ENCODE data around the gene PF4V1. TPM values are rescaled to one million over a fixed set of nuclear protein-coding genes. Genes with fewer than 3 reads are reported as not detected.
A peak's percentile ranks its signal among the peaks of the same experiment; 100 is the strongest.

PF4V1 gene
- total RNA-seq, 2 donors from 2014 or later = not detected

GRCh38 chr4:73836373-73837279 is 16.5 kb upstream of the PF4V1 start, which contains the start of gene CXCL6:
TSS of gene CXCL6 (plus strand) at chr4:73836678. CDS start at chr4:73836751, 73 bp downstream.
- H3K9me3 Mint-ChIP-seq = no peaks in the 10 kb centered on the region
- peak within 1 kb of the TSS in 1 of 2 donors; percentile 63 for H3K4me3 Mint-ChIP-seq
- DNase-seq = no peak

GRCh38 chr4:73839071-73839470 is 14.0 kb upstream of the PF4V1 start:
- Mint-ChIP-seq H3K36me3 (ENCODE audit: insufficient read depth in 2 of 2) (peaks cover 0 to 4% of the 10 kb centered on the region in 2 donors), H3K27me3 (ENCODE audit: low read depth) (peaks cover 30% of the 10 kb centered on the region), H3K27ac (no peak overlapping the region), H3K4me3 (no peak overlapping the region), H3K9me3 (no peaks in the 10 kb centered on the region), H3K4me1 (ENCODE audit: low read depth) (peaks cover 4% of the 10 kb centered on the region)
- DNase-seq = no peak
- no peak for ATAC-seq (replicated peaks in 1 of 2)

More at GRCh38 chr4:73836373-73837279, 16.5 kb upstream of the PF4V1 start, which contains the start of gene CXCL6:
- H3K36me3 Mint-ChIP-seq (ENCODE audit: insufficient read depth in 2 of 2) = peaks cover 0 to 4% of the 10 kb centered on the region in 2 donors
- H3K27me3 Mint-ChIP-seq (ENCODE audit: low read depth) = peaks cover 30% of the 10 kb centered on the region
- ATAC-seq (replicated peaks in 1 of 2) = no peak
- peaks cover 4% of the 10 kb centered on the region for H3K4me1 Mint-ChIP-seq (ENCODE audit: low read depth)
- H3K27ac Mint-ChIP-seq = no peak within 1 kb of the TSS

GRCh38 chr4:73839715-73840114 is 13.4 kb upstream of the PF4V1 start:
- no peaks in the 10 kb centered on the region for H3K9me3 Mint-ChIP-seq
- DNase-seq (no peak), ATAC-seq (replicated peaks in 1 of 2) (no peak)
- peaks cover 4% of the 10 kb centered on the region for H3K4me1 Mint-ChIP-seq (ENCODE audit: low read depth)
- peaks cover 30% of the 10 kb centered on the region for H3K27me3 Mint-ChIP-seq (ENCODE audit: low read depth)
- no peak overlapping the region for H3K27ac Mint-ChIP-seq
- peaks cover 0 to 4% of the 10 kb centered on the region in 2 donors for H3K36me3 Mint-ChIP-seq (ENCODE audit: insufficient read depth in 2 of 2)
- no peak overlapping the region for H3K4me3 Mint-ChIP-seq

GRCh38 chr4:73841243-73841925 is 11.7 kb upstream of the PF4V1 start:
- DNase-seq = no peak
- no peak for ATAC-seq (replicated peaks in 1 of 2)
- H3K9me3 Mint-ChIP-seq = no peaks in the 10 kb centered on the region
- H3K4me1 Mint-ChIP-seq (ENCODE audit: low read depth) = peaks cover 4% of the 10 kb centered on the region
- no peak overlapping the region for H3K4me3 Mint-ChIP-seq
- peaks cover 0 to 4% of the 10 kb centered on the region in 2 donors for H3K36me3 Mint-ChIP-seq (ENCODE audit: insufficient read depth in 2 of 2)
- H3K27ac Mint-ChIP-seq = no peak overlapping the region
- H3K27me3 Mint-ChIP-seq (ENCODE audit: low read depth) = peaks cover 30% of the 10 kb centered on the region

- ATAC-seq (replicated peaks in 1 of 2) (no peak), DNase-seq (no peak)
- Mint-ChIP-seq H3K27ac (no peak overlapping the region), H3K4me3 (no peak overlapping the region), H3K9me3 (no peaks in the 10 kb centered on the region), H3K36me3 (ENCODE audit: insufficient read depth in 2 of 2) (no peaks in the 10 kb centered on the region), H3K4me1 (ENCODE audit: low read depth) (no peaks in the 10 kb centered on the region), H3K27me3 (ENCODE audit: low read depth) (peaks cover 16% of the 10 kb centered on the region)
Measured at GRCh38 chr4:73842696-73843095, 10.4 kb upstream of the PF4V1 start.

GRCh38 chr4:73843369-73843768 is 9.7 kb upstream of the PF4V1 start:
- H3K27ac Mint-ChIP-seq = no peak overlapping the region
- DNase-seq (no peak), ATAC-seq (replicated peaks in 1 of 2) (no peak)
- H3K4me3 Mint-ChIP-seq = no peak overlapping the region
- no peaks in the 10 kb centered on the region for H3K4me1 Mint-ChIP-seq (ENCODE audit: low read depth)
- no peaks in the 10 kb centered on the region for H3K36me3 Mint-ChIP-seq (ENCODE audit: insufficient read depth in 2 of 2)
- peaks cover 15% of the 10 kb centered on the region for H3K27me3 Mint-ChIP-seq (ENCODE audit: low read depth)
- H3K9me3 Mint-ChIP-seq = no peaks in the 10 kb centered on the region

GRCh38 chr4:73844345-73844744 is 8.8 kb upstream of the PF4V1 start:
- Mint-ChIP-seq H3K36me3 (ENCODE audit: insufficient read depth in 2 of 2) (no peaks in the 10 kb centered on the region), H3K27ac (no peak overlapping the region), H3K4me1 (ENCODE audit: low read depth) (no peaks in the 10 kb centered on the region), H3K27me3 (ENCODE audit: low read depth) (peaks cover 5% of the 10 kb centered on the region), H3K4me3 (no peak overlapping the region), H3K9me3 (no peaks in the 10 kb centered on the region)
- DNase-seq (no peak), ATAC-seq (replicated peaks in 1 of 2) (no peak)

- ATAC-seq (replicated peaks in 1 of 2) (no peak), DNase-seq (no peak)
- H3K27me3 Mint-ChIP-seq (ENCODE audit: low read depth) = peaks cover under 1% of the 10 kb centered on the region
- no peak overlapping the region for H3K4me3 Mint-ChIP-seq
- no peaks in the 10 kb centered on the region for H3K36me3 Mint-ChIP-seq (ENCODE audit: insufficient read depth in 2 of 2)
- no peaks in the 10 kb centered on the region for H3K4me1 Mint-ChIP-seq (ENCODE audit: low read depth)
- no peaks in the 10 kb centered on the region for H3K9me3 Mint-ChIP-seq
- H3K27ac Mint-ChIP-seq = no peak overlapping the region
Measured at GRCh38 chr4:73844806-73845205, 8.3 kb upstream of the PF4V1 start.

- DNase-seq (no peak), ATAC-seq (replicated peaks in 1 of 2) (no peak)
- Mint-ChIP-seq H3K9me3 (no peaks in the 10 kb centered on the region), H3K27ac (no peak overlapping the region), H3K36me3 (ENCODE audit: insufficient read depth in 2 of 2) (no peaks in the 10 kb centered on the region), H3K4me1 (ENCODE audit: low read depth) (no peaks in the 10 kb centered on the region), H3K4me3 (no peak overlapping the region), H3K27me3 (ENCODE audit: low read depth) (no peaks in the 10 kb centered on the region)
Measured at GRCh38 chr4:73847526-73848182, 5.4 kb upstream of the PF4V1 start.

GRCh38 chr4:73848183-73848777 is 4.8 kb upstream of the PF4V1 start:
- DNase-seq (no peak), ATAC-seq (replicated peaks in 1 of 2) (no peak)
- Mint-ChIP-seq H3K4me3 (no peak overlapping the region), H3K9me3 (no peaks in the 10 kb centered on the region), H3K4me1 (ENCODE audit: low read depth) (no peaks in the 10 kb centered on the region), H3K27me3 (ENCODE audit: low read depth) (no peaks in the 10 kb centered on the region), H3K27ac (no peak overlapping the region), H3K36me3 (ENCODE audit: insufficient read depth in 2 of 2) (no peaks in the 10 kb centered on the region)

- no peak for DNase-seq
- peaks cover 6% of the 10 kb centered on the region for H3K27me3 Mint-ChIP-seq (ENCODE audit: low read depth)
- no peaks in the 10 kb centered on the region for H3K36me3 Mint-ChIP-seq (ENCODE audit: insufficient read depth in 2 of 2)
- no peak for ATAC-seq (replicated peaks in 1 of 2)
- H3K27ac Mint-ChIP-seq = no peak overlapping the region
- peaks cover 4% of the 10 kb centered on the region for H3K4me1 Mint-ChIP-seq (ENCODE audit: low read depth)
- no peak overlapping the region for H3K4me3 Mint-ChIP-seq
- H3K9me3 Mint-ChIP-seq = no peaks in the 10 kb centered on the region
Measured at GRCh38 chr4:73850261-73850970, 2.7 kb upstream of the PF4V1 start.

GRCh38 chr4:73851293-73851692 is 1.8 kb upstream of the PF4V1 start:
- H3K4me1 Mint-ChIP-seq (ENCODE audit: low read depth) = peaks cover 4% of the 10 kb centered on the region
- no peak for ATAC-seq (replicated peaks in 1 of 2)

More at GRCh38 chr4:73851293-73851692, 1.8 kb upstream of the PF4V1 start:
- no peak overlapping the region for H3K27ac Mint-ChIP-seq
- no peak overlapping the region for H3K4me3 Mint-ChIP-seq
- no peaks in the 10 kb centered on the region for H3K9me3 Mint-ChIP-seq
- H3K27me3 Mint-ChIP-seq (ENCODE audit: low read depth) = peaks cover 6% of the 10 kb centered on the region
- no peak for DNase-seq
- no peaks in the 10 kb centered on the region for H3K36me3 Mint-ChIP-seq (ENCODE audit: insufficient read depth in 2 of 2)
